ENCODE data around the gene RAX2. TPM values are rescaled to one million over a fixed set of nuclear protein-coding genes. Genes with fewer than 3 reads are reported as not detected.

Gene RAX2
- total RNA-seq, 2 donors from 2014 or later = not detected

DNA sequence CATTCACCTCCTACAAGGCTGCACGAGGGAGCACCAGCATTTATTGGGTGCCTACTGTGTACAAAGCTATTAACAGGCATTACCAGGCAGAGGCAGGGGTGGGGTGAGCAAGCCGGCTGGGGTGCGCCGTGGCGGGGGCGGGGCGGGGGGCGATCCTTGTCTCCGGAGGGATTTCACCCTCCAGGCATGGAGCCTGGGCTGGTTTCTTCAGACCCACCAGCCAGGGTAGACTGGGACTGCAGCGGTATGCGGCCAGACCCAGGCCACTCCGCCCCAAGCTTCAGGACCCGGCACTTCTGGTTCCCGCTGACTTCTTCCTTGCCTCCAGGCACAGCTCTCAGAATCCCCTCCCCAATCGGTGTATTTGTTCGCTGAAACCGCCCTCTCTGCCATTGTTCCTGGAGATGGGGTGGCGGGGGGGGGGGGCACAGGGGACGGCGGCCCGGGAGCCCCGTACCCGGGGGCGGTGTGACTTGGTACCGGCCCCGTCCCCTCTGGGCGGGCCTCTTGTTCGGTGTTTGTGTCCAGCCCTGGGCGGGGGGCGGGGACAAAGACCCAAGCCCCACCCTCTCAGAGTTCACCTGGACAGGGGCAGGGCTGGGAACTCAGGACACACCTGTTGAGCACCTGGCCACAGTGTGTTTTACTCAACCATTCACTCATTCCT is 49.5 kb downstream of the RAX2 start:
- H3K36me3 ChIP-seq = no peaks in the 10 kb centered on the region
- peaks cover 21 to 29% of the 10 kb centered on the region in 2 donors for H3K27me3 ChIP-seq
- H3K9me3 ChIP-seq = no peaks in the 10 kb centered on the region
- no peak overlapping the region for H3K27ac ChIP-seq
- no peak for DNase-seq (ENCODE audit: low spot score)
- peaks cover 0 to 18% of the 10 kb centered on the region in 2 donors for H3K4me1 ChIP-seq
- TF ChIP-seq, protein P1, sequence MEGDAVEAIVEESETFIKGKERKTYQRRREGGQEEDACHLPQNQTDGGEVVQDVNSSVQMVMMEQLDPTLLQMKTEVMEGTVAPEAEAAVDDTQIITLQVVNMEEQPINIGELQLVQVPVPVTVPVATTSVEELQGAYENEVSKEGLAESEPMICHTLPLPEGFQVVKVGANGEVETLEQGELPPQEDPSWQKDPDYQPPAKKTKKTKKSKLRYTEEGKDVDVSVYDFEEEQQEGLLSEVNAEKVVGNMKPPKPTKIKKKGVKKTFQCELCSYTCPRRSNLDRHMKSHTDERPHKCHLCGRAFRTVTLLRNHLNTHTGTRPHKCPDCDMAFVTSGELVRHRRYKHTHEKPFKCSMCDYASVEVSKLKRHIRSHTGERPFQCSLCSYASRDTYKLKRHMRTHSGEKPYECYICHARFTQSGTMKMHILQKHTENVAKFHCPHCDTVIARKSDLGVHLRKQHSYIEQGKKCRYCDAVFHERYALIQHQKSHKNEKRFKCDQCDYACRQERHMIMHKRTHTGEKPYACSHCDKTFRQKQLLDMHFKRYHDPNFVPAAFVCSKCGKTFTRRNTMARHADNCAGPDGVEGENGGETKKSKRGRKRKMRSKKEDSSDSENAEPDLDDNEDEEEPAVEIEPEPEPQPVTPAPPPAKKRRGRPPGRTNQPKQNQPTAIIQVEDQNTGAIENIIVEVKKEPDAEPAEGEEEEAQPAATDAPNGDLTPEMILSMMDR (IDR thresholded peaks at IDR 0.05) = no peak
- H3K4me3 ChIP-seq = peak overlapping the region in 1 of 2 donors; percentile 26

GRCh38 chr19:3721887-3722442 is 50.1 kb downstream of the RAX2 start:
- H3K27me3 ChIP-seq = peaks cover 21 to 29% of the 10 kb centered on the region in 2 donors
- TF ChIP-seq, protein P1 (IDR thresholded peaks at IDR 0.05) = no peak
- H3K4me3 ChIP-seq = peak overlapping the region in 1 of 2 donors; percentile 26

GRCh38 chr19:3721131-3721886 is 50.7 kb downstream of the RAX2 start:
- H3K27me3 ChIP-seq = peaks cover 21 to 29% of the 10 kb centered on the region in 2 donors
- no peaks in the 10 kb centered on the region for H3K9me3 ChIP-seq
- H3K27ac ChIP-seq = no peak overlapping the region
- no peak for DNase-seq (ENCODE audit: low spot score)
- peak overlapping the region in 1 of 2 donors; percentile 26 for H3K4me3 ChIP-seq
- H3K36me3 ChIP-seq = no peaks in the 10 kb centered on the region
- TF ChIP-seq, protein P1 (IDR thresholded peaks at IDR 0.05) = no peak
- peaks cover 0 to 18% of the 10 kb centered on the region in 2 donors for H3K4me1 ChIP-seq

More at GRCh38 chr19:3721887-3722442, 50.1 kb downstream of the RAX2 start:
- no peak overlapping the region for H3K27ac ChIP-seq
- DNase-seq (ENCODE audit: low spot score) = no peak
- no peaks in the 10 kb centered on the region for H3K36me3 ChIP-seq
- H3K9me3 ChIP-seq = no peaks in the 10 kb centered on the region
- H3K4me1 ChIP-seq = peaks cover 0 to 18% of the 10 kb centered on the region in 2 donors

DNA sequence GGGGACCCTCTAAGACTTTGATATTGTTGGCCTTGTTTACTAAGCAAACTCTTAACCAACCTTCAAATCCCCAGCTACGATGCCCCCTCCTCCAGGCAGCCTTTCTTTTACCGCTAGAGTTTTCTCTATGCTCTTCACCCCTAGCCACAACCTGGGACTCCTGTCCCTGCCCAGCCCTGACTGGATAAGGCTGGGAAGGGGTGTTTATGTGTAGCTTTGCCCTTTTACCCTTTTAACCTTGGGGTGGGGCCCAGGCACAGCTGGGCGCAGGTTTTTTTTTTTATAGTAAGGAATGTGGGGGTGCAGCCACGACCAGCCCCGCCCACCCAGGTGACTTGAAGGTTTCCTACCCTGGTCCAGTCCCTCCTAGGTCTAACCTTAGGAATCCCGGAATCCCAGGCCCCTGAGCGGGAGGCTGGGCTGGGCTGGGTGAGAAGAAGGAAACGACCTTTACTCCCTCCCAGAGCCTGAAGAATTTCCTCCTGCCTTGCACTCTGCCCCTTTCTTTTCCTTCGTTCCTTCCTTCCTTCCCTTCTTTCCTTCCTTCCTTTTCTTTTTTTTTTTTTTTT is 51.6 kb downstream of the RAX2 start:
- DNase-seq (ENCODE audit: low spot score) = no peak
- Histone ChIP-seq H3K27me3 (peaks cover 21 to 29% of the 10 kb centered on the region in 2 donors), H3K9me3 (no peaks in the 10 kb centered on the region), H3K4me1 (peaks cover 0 to 18% of the 10 kb centered on the region in 2 donors), H3K27ac (no peak overlapping the region), H3K36me3 (no peaks in the 10 kb centered on the region), H3K4me3 (no peak overlapping the region)
- TF ChIP-seq, protein P1 (IDR thresholded peaks at IDR 0.05) = no peak

GRCh38 chr19:3719868-3720267 is 52.2 kb downstream of the RAX2 start:
- H3K27ac ChIP-seq = no peak overlapping the region
- DNase-seq (ENCODE audit: low spot score) = no peak
- H3K27me3 ChIP-seq = peaks cover 21 to 29% of the 10 kb centered on the region in 2 donors

More at GRCh38 chr19:3719868-3720267, 52.2 kb downstream of the RAX2 start:
- peaks cover 0 to 18% of the 10 kb centered on the region in 2 donors for H3K4me1 ChIP-seq
- TF ChIP-seq, protein P1 (IDR thresholded peaks at IDR 0.05) = no peak
- H3K4me3 ChIP-seq = no peak overlapping the region
- H3K9me3 ChIP-seq = no peaks in the 10 kb centered on the region
- H3K36me3 ChIP-seq = no peaks in the 10 kb centered on the region

Other genes starting within 250 kb of the RAX2 start
- gene TEKTIP1, start 233.1 kb downstream of the RAX2 start, total RNA-seq = not detected
- gene MFSD12, start 214.6 kb downstream of the RAX2 start, total RNA-seq = 10 to 100 TPM; 15.8 to 35.4 TPM
- 10 to 100 TPM; 51.8 to 52.5 TPM for gene HMG20B, start 199.3 kb downstream of the RAX2 start, total RNA-seq
- gene GIPC3, start 186.8 kb downstream of the RAX2 start, total RNA-seq = 1 to 10 TPM in 1 of 2 donors, under 1 TPM in 1; 0.96 to 1.5 TPM
- 1 to 10 TPM in 1 of 2 donors, under 1 TPM in 1; 0.67 to 1.1 TPM for gene TBXA2R, start 165.4 kb downstream of the RAX2 start, total RNA-seq
- 10 to 100 TPM; 11.2 to 22.8 TPM for gene CACTIN, start 145.4 kb downstream of the RAX2 start, total RNA-seq
- gene PIP5K1C, start 71.8 kb downstream of the RAX2 start, total RNA-seq = 10 to 100 TPM; 31.3 to 45.8 TPM
- 1 to 10 TPM in 1 of 2 donors, not detected in 1; 1.1 TPM for gene TJP3, start 63.8 kb downstream of the RAX2 start, total RNA-seq
- 10 to 100 TPM; 14.7 to 24.8 TPM for gene APBA3, start 10.5 kb downstream of the RAX2 start, total RNA-seq
- gene MRPL54, start 9.5 kb downstream of the RAX2 start, total RNA-seq = 10 to 100 TPM; 81.0 to 84.4 TPM
- 1 to 10 TPM in 1 of 2 donors, under 1 TPM in 1; 0.26 to 1.5 TPM for gene MATK, start 14.2 kb upstream of the RAX2 start, total RNA-seq
- gene ZFR2, start 96.8 kb upstream of the RAX2 start, total RNA-seq = not detected
- gene ATCAY, start 108.5 kb upstream of the RAX2 start, total RNA-seq = not detected
- gene NMRK2, start 160.8 kb upstream of the RAX2 start, total RNA-seq = 1,000 to 10,000 TPM; 1,342 to 2,195 TPM
- 100 to 1,000 TPM in 1 of 2 donors, 10 to 100 TPM in 1; 46.2 to 202 TPM for gene DAPK3, start 198.9 kb upstream of the RAX2 start, total RNA-seq
- 1,000 to 10,000 TPM; 1,205 to 1,737 TPM for gene EEF2, start 213.2 kb upstream of the RAX2 start, total RNA-seq
- 10 to 100 TPM; 10.9 to 11.4 TPM for gene PIAS4, start 235.5 kb upstream of the RAX2 start, total RNA-seq

Data from right atrium auricular region (tissue), 2 donors.